GM19035 (cell line): ENCODE results near the gene PTPN1.

Experiments
- ATAC-seq: cut with Tn5 transposase; IDR thresholded peaks from one replicate; pipeline ENCODE4 v1.9.1; 2021; ENCODE audit not compliant: unreplicated experiment

PTPN1 gene

GRCh38 chr20:50628853-50629669, 118.9 kb downstream of the PTPN1 start:
- ATAC-seq, result no peak

- ATAC-seq, result no peak
These were observed 119.5 kb downstream of the PTPN1 start for GRCh38 chr20:50629670-50630045.

DNA sequence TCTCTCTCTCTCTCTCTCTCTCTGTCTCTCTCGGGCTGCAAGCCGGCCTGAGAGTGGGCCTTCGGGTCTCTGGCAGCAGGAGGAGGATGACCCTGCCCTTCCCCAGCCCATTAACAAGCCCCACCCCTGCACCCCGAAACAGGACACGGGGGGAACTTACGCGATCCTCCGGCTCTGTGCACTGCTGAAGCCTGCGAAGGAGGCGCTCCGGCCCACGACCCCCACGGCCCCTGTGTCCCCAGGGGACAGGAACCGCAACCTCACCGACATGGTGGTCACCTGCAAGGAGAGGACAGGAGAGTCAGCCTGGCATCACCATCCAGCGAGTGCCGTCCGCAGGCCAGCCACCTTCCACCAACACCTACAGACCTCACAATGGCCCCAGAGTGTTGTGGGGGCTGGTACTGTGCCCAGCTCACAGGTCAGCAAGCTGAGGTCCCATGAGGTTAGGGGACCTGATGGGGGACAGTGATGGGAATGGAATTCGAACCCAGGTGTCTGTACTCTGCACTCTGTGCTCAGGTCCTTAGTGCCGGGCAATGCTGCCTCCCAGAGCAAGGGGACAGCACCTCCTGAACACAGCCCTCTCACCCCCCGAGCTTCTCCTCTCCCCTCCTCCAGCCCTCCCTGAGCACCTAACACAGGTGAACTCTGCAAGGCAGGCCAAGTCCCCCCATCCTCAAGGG, 120.5 kb downstream of the PTPN1 start:
- ATAC-seq, result no peak

GRCh38 chr20:50632236-50632635, 122.1 kb downstream of the PTPN1 start:
- ATAC-seq, result no peak

DNA sequence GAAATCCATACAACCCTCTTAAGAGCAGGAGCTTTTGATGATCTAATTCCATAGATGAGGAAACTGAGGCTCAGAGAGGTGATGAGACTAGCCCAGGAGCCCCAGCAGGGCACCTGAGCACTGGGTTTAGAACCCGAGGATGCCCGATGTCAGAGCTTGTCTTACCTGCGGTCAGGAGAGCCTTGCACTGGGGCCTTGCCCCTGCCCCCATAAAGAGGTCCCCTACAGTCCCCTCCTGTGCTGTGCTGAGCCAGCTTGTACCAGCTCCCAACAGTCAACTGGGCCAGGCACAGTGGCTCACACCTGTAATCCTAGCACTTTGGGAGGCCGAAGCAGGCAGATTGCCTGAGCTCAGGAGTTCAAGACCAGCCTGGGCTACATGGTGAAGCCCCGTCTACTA, 122.5 kb downstream of the PTPN1 start:
- ATAC-seq, result no peak

DNA sequence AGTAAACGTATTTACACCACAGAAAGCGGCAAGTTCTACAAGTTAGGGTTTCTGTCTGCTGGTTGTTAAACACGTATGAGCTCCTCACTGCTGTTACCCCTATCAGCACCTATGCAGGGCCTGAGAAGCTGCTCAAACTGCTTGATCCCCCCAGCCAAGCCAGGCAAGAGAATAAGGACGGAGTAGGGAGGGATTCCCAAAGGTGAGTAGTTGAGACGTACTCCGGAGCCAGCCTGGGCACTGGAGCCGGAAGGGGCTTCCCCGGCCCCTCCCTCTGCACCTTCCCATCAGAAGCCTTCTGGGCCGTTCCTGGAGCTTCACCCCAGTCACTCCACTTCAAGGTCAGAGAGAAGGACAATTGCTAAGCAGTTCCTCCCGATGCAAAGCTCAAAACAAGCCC, 123.2 kb downstream of the PTPN1 start:
- no peak for ATAC-seq

GRCh38 chr20:50634191-50634590, 124.0 kb downstream of the PTPN1 start:
- no peak for ATAC-seq
